SK-N-MC (cell line): ENCODE results near the gene MMAB.
A peak's percentile ranks its signal among the peaks of the same experiment; 100 is the strongest.

Experiments
- DNase-seq: peaks from one replicate; pipeline ENCODE4 v3.0.0-alpha.2; 2011; ENCODE audit warnings: low read depth, low spot score
- H3K27ac ChIP-seq: fragments of 200-600 bp; sonication (generic); 2 replicates; pipeline ENCODE4 v1.5.1; 2016; ENCODE audit warnings: mixed run types
- H3K36me3 ChIP-seq: fragments of 200-600 bp; sonication (generic); 2 replicates; pipeline ENCODE4 v1.6.1; 2017; ENCODE audit warnings: antibody characterized with exemption, low read length, mixed read lengths; ENCODE audit not compliant: insufficient read depth
- H3K4me3 ChIP-seq: fragments of 200-600 bp; sonication (generic); 2 replicates; pipeline ENCODE4 v1.5.1; 2016
- H3K9ac ChIP-seq: fragments of 200-600 bp; sonication (generic); 2 replicates; pipeline ENCODE4 v1.8.0; 2017; ENCODE audit warnings: mixed run types, mixed read lengths; ENCODE audit not compliant: insufficient read length
- H3K9me3 ChIP-seq: fragments of 200-600 bp; sonication (generic); 2 replicates; pipeline ENCODE4 v1.6.1; 2017; ENCODE audit warnings: low read depth, mild to moderate bottlenecking, antibody characterized with exemption, low read length, moderate library complexity, mixed read lengths
- EZH2 ChIP-seq: fragments of 200-600 bp; sonication (generic); IDR thresholded peaks from one replicate; pipeline ENCODE4 v1.6.1; 2017; ENCODE audit warnings: antibody characterized with exemption
- FOXP2 ChIP-seq: optimal IDR thresholded peaks from 2 replicates; pipeline ENCODE3; 2011; ENCODE audit warnings: mild to moderate bottlenecking, moderate library complexity; ENCODE audit not compliant: insufficient read depth; ENCODE audit errors: extremely low read length, control extremely low read depth
- POLR2AphosphoS5 ChIP-seq: IDR thresholded peaks from 2 replicates; pipeline ENCODE4 v1.6.1; 2012; ENCODE audit warnings: mild to moderate bottlenecking, low read depth, low read length, borderline replicate concordance

Gene MMAB

DNA sequence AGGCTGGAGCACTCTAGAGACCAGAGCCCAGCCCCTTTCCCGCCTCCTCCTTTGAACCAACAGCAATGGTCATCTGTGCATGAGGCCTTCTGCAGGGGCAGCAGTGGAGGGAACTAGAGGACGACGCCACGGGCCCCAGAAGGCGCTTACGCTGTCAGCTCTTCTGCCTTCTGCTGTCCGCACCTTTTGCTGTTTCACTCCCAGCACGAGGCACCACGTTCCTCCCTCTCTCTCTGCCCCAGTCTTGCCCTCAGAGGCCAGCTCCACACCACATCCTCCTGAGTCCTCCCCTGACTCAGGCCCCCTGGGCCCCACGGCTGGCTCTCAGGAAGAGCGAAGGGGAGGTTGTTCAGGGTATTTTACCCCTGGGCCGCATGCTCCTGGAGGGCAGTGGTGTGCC is 15.5 kb downstream of the MMAB start:
- peaks cover 4% of the 10 kb centered on the region; the same call in 1 of the 2 replicates for H3K36me3 ChIP-seq
- no peak for DNase-seq
- H3K9me3 ChIP-seq: no peaks in the 10 kb centered on the region
- H3K9ac ChIP-seq: no peak overlapping the region
- no peak overlapping the region for H3K27ac ChIP-seq
- TF ChIP-seq EZH2: no peak
- TF ChIP-seq FOXP2: no peak
- TF ChIP-seq POLR2AphosphoS5: no peak
- H3K4me3 ChIP-seq: no peak overlapping the region

DNA sequence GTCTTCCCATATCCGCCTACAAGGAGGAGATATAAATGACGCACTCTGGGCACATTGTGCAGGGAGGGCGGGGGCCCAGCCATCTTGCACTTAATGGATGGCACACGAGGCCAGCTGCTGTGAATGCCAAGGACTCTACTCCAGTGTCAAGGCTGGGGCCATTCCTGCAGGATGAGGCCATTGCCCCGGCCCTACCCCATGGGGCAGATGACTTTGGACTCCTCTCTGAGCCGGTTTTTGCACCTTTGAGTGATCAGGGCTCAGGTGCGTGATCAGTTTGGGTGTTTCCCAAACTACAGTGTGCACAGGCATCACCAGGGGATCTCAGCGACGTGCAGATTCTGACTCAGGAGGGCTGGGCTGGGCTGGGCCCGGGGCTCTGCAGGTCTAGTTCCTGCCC is 16.1 kb downstream of the MMAB start:
- Histone ChIP-seq H3K9me3 (no peaks in the 10 kb centered on the region), H3K9ac (no peak overlapping the region), H3K27ac (no peak overlapping the region), H3K4me3 (no peak overlapping the region), H3K36me3 (no peaks in the 10 kb centered on the region; the same call in 1 of the 2 replicates)
- DNase-seq: no peak
- no peak for TF ChIP-seq FOXP2
- TF ChIP-seq EZH2: no peak
- no peak for TF ChIP-seq POLR2AphosphoS5

DNA sequence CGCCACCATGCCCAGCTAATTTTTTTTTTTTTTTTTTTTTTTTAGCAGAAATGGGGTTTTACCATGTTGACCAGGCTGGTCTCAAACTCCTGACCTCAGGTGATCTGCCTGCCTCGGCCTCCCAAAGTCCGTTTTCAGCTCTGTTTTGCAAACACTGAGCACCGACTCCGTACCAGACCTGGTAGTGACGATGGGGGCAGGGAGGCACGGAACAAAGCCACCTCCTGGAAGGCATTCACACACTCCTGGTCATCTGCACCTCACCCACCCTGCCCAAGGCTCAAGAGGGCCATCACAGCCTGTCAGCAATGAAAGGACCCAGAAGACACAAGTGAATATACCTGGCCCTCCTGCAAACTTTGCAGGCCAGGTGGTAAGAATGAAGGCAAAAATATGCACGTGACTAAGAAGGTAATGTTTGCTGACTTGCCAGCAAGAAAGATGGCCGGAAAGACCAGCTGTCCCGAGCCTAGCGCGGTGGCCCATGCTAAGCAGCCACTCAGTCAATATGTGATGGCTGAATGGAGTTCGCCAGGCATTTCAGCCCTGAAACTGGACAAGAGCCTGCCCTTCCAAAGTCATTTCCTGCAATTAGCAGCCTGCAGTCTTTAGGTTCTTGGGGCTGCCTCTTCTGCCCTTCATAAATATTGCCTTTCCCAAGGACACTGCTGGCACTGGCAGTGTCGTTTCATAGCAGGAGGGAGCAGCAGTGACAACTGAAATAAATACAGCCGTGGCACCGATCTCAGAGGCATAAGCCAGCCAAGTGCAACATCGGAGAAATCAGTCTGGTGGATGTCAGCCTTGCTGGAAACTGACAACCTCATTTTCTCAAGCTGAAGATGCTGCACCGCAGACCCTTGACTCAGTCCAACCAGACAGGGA is 17.6 kb downstream of the MMAB start:
- TF ChIP-seq FOXP2: no peak
- TF ChIP-seq EZH2: no peak
- TF ChIP-seq POLR2AphosphoS5: no peak
- Histone ChIP-seq H3K4me3 (no peak overlapping the region), H3K9ac (no peak overlapping the region), H3K36me3 (no peaks in the 10 kb centered on the region), H3K27ac (no peak overlapping the region), H3K9me3 (no peaks in the 10 kb centered on the region)
- DNase-seq: no peak

DNA sequence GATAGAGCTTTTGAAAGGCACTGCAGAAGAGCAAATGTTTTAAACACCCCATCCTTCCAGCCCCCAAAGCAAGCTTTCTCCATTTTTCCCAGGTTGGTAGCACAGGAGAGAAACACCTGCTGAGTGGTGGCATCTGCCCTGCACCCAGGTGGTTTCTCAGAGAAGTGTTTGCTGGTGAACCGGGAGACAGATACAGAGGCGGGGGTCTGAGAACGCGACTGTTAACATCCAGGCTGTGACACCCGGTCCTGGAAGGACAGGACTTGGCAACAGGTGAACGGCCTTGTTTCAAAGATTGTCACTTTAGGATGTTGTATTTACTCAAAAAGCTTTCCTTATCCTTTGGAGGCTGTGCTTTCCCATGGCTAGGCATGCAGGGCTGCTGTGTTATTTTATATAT is 18.5 kb downstream of the MMAB start:
- H3K36me3 ChIP-seq: no peaks in the 10 kb centered on the region
- TF ChIP-seq POLR2AphosphoS5 (0 out of 2 replicates have a peak, but pooled peaks have one; percentile 30), EZH2 (no peak)
- no peak overlapping the region for H3K27ac ChIP-seq
- H3K9ac ChIP-seq: no peak overlapping the region
- H3K9me3 ChIP-seq: no peaks in the 10 kb centered on the region
- no peak for DNase-seq
- no peak overlapping the region for H3K4me3 ChIP-seq

DNA sequence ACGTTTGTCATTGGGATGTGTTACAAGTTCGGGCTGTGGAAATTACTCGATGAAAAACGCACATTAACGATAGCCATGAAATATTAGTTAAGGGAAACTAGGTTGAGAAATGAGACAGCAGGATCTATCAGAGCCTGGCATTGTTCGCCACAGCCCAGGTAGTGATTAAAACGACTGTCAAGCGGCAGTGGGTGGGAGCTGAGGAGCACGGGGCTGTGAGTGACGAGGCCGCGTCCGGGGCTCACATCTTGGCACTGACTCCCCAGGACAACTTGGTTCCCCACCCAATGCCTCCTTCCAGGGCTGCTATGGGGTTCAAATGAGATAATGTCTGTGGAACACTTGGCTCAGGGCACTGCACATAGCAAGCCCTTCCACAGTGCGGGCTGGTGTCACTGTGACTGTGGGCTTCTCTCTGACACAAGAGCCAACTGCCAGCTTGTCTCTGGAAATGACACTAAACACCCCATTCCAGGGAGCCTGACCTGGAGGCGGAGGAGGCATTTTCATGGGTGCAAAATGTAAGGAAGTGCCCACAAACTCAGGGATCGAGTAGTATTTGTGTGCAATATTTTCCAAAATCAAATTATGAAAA is 19.3 kb downstream of the MMAB start:
- no peaks in the 10 kb centered on the region for H3K36me3 ChIP-seq
- no peak overlapping the region for H3K9ac ChIP-seq
- no peak overlapping the region for H3K27ac ChIP-seq
- H3K9me3 ChIP-seq: no peaks in the 10 kb centered on the region
- TF ChIP-seq FOXP2 (no peak), POLR2AphosphoS5 (no peak), EZH2 (no peak)
- no peak for DNase-seq
- H3K4me3 ChIP-seq: no peak overlapping the region

DNA sequence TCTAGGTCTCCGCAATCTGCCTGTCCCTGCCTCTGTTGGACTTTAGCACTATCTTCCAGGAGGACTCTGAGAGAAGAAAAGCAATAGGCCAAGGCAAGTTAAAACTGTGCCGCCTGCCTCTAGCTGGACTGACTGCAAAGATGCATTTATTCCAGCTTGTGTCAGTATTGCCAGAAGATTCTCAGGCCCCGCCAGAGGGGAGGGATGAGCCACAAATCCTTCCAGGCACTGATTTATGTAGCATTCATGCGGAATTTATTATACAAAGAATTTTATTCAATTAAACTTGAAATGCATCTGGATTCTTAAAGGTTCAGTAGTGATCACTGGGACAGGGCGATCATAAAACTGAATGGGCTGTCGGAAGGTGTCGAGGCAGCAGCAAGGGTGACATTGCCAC is 19.8 kb downstream of the MMAB start:
- TF ChIP-seq POLR2AphosphoS5: no peak
- no peak for TF ChIP-seq EZH2
- no peak for TF ChIP-seq FOXP2
- H3K27ac ChIP-seq: no peak overlapping the region
- H3K9ac ChIP-seq: no peak overlapping the region
- no peak for DNase-seq
- H3K36me3 ChIP-seq: no peaks in the 10 kb centered on the region
- no peak overlapping the region for H3K4me3 ChIP-seq
- H3K9me3 ChIP-seq: no peaks in the 10 kb centered on the region

DNA sequence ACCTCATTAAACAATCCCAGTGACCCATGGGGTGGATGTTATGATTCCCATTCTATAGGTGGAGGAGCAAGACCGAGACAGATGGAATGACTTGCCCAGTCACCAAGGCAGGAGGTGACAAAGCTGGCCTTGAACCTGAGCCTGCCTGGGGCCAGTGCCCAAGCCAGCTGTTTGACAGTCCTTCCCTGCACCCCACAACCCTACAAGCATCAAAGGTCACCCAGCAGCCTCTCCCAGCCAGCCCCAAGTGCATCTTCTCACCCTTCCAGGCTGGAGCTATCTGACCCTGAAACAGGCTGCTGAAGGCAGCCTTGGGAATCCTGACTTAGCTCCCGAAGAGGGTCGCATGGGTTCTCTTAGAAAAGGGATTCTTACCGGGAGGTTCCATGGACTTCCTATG is 20.3 kb downstream of the MMAB start:
- Histone ChIP-seq H3K36me3 (no peaks in the 10 kb centered on the region), H3K9ac (no peak overlapping the region), H3K27ac (no peak overlapping the region), H3K9me3 (no peaks in the 10 kb centered on the region), H3K4me3 (no peak overlapping the region)
- TF ChIP-seq EZH2: no peak
- TF ChIP-seq POLR2AphosphoS5: no peak
- no peak for TF ChIP-seq FOXP2
- DNase-seq: no peak

DNA sequence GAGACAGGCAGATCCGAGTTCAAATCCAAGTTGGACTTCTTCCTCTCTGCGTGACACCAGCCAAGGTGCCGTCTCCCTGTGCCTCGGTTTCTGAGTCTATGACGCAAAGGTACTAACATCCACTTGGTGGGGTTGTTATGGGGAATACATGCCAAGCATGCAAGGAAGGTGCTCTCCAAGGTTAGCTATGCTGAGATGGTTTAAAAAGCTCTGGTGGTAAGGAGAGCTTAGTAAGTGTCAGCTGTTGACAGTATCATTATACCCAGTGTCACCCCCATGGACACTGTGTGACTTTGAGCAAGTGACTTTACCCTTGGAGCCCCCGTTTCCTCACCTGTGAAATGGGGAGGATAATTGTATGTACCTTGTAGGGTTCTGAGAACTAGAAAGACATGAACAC is 22.2 kb downstream of the MMAB start:
- DNase-seq: no peak
- H3K27ac ChIP-seq: no peak overlapping the region
- H3K4me3 ChIP-seq: no peak overlapping the region
- H3K36me3 ChIP-seq: no peaks in the 10 kb centered on the region
- no peak overlapping the region for H3K9ac ChIP-seq
- no peaks in the 10 kb centered on the region for H3K9me3 ChIP-seq
- TF ChIP-seq FOXP2 (no peak), POLR2AphosphoS5 (no peak), EZH2 (no peak)
